Progenitor cell of endocrine pancreas (in vitro differentiated cells): ENCODE results near the gene CENPS. TPM values are rescaled to one million over a fixed set of nuclear protein-coding genes. Genes with fewer than 3 reads are reported as not detected.

Experiments used
- DNase-seq: peaks from one replicate; pipeline ENCODE4 v3.0.0; 2021; ENCODE audit warnings: low spot score; ENCODE audit not compliant: unreplicated experiment
- H3K27ac Mint-ChIP-seq: 2 replicates; pipeline ENCODE4 v1.8.0; 2021; ENCODE audit warnings: mild to moderate bottlenecking, moderate library complexity, mixed read lengths
- H3K27me3 Mint-ChIP-seq: 2 replicates; pipeline ENCODE4 v1.8.0; 2021; ENCODE audit warnings: mixed read lengths
- H3K36me3 Mint-ChIP-seq: 2 replicates; pipeline ENCODE4 v1.8.0; 2022; ENCODE audit warnings: mixed read lengths; ENCODE audit not compliant: insufficient read depth
- H3K4me1 Mint-ChIP-seq: 2 replicates; pipeline ENCODE4 v1.8.0; 2021; ENCODE audit warnings: low read depth, mixed read lengths
- H3K4me3 Mint-ChIP-seq: 2 replicates; pipeline ENCODE4 v1.8.0; 2021; ENCODE audit warnings: low read depth, mild to moderate bottlenecking, moderate library complexity, mixed read lengths
- H3K9me3 Mint-ChIP-seq: 2 replicates; pipeline ENCODE4 v1.8.0; 2021; ENCODE audit warnings: low read depth, mixed read lengths
- long read RNA-seq: library from polyadenylated mRNA; unstranded; transcript quantifications from one replicate; pipeline ENCODE4 v2.0.0, GENCODE V29; 2020
- total RNA-seq: library from RNA; stranded (reverse); gene quantifications from 2 replicates; pipeline ENCODE4 v1.2.1, GENCODE V29; 2021
- TF ChIP-seq, protein P1 (sequence below): fragments of 200-600 bp; sonication (generic); IDR thresholded peaks from one replicate; pipeline ENCODE4 v1.5.0; 2021; ENCODE audit warnings: antibody characterized with exemption, mild to moderate bottlenecking; ENCODE audit not compliant: unreplicated experiment

The CENPS gene
- 22.2 and 22.5 TPM in 2 replicates for total RNA-seq
- long read RNA-seq, transcript CENPS-204 (5 exons, 914 nt): major isoform, 13 of 13 reads
- long read RNA-seq, partial matches to known transcripts: 0 of 13 reads
- long read RNA-seq, other reads (novel, unspliced or antisense): 0 of 13 reads

GRCh38 chr1:10430216-10431069 lies at the start of gene CENPS:
Gene CENPS, plus strand, starts transcription at chr1:10430433. Its CDS starts 85 bp downstream, at chr1:10430518.
- Mint-ChIP-seq H3K9me3 (no peaks in the 10 kb centered on the region), H3K36me3 (peaks cover 2% of the 10 kb centered on the region), H3K4me1 (peaks cover 22% of the 10 kb centered on the region), H3K27me3 (no peaks in the 10 kb centered on the region), H3K4me3 (peak within 1 kb of the TSS; percentile 81), H3K27ac (peak within 1 kb of the TSS; percentile 95)
- TF ChIP-seq, protein P1, sequence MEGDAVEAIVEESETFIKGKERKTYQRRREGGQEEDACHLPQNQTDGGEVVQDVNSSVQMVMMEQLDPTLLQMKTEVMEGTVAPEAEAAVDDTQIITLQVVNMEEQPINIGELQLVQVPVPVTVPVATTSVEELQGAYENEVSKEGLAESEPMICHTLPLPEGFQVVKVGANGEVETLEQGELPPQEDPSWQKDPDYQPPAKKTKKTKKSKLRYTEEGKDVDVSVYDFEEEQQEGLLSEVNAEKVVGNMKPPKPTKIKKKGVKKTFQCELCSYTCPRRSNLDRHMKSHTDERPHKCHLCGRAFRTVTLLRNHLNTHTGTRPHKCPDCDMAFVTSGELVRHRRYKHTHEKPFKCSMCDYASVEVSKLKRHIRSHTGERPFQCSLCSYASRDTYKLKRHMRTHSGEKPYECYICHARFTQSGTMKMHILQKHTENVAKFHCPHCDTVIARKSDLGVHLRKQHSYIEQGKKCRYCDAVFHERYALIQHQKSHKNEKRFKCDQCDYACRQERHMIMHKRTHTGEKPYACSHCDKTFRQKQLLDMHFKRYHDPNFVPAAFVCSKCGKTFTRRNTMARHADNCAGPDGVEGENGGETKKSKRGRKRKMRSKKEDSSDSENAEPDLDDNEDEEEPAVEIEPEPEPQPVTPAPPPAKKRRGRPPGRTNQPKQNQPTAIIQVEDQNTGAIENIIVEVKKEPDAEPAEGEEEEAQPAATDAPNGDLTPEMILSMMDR: peak; percentile 96
- DNase-seq: peak; percentile 85

- no peaks in the 10 kb centered on the region for H3K9me3 Mint-ChIP-seq
- H3K4me3 Mint-ChIP-seq: no peak overlapping the region
- H3K27ac Mint-ChIP-seq: no peak overlapping the region
- peaks cover 29% of the 10 kb centered on the region for H3K36me3 Mint-ChIP-seq
- TF ChIP-seq, protein P1: no peak
- peaks cover 4% of the 10 kb centered on the region for H3K4me1 Mint-ChIP-seq
- no peaks in the 10 kb centered on the region for H3K27me3 Mint-ChIP-seq
- DNase-seq: no peak
Observed at GRCh38 chr1:10380594-10381275, 49.5 kb upstream of the CENPS start.

DNA sequence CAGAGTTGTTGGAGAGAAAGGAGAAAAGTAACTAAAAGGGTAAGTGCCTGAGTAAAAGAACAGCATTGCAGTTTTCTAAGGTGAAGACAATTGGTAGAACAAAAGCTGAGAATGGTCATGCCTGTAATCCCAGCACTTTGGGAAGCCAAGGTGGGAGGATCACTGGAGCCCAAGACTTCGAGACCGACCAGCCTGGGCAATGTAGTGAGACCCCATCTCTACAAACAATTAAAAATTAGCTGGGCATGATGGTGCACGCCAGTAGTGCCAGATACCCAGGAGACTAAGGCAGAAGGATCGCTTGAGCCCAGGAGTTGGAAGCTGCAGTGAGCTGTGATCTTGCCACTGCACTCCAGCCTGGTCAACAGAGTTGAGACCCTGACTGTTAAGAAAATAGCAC lies 46.6 kb upstream of the CENPS start:
- Mint-ChIP-seq H3K9me3 (no peaks in the 10 kb centered on the region), H3K36me3 (peaks cover 19% of the 10 kb centered on the region), H3K4me3 (no peak overlapping the region), H3K27me3 (no peaks in the 10 kb centered on the region), H3K4me1 (peaks cover 6% of the 10 kb centered on the region), H3K27ac (no peak overlapping the region)
- TF ChIP-seq, protein P1: no peak
- no peak for DNase-seq

- Mint-ChIP-seq H3K27ac (no peak overlapping the region), H3K36me3 (peaks cover 16% of the 10 kb centered on the region), H3K27me3 (no peaks in the 10 kb centered on the region), H3K4me3 (no peak overlapping the region), H3K9me3 (no peaks in the 10 kb centered on the region), H3K4me1 (peaks cover 6% of the 10 kb centered on the region)
- no peak for DNase-seq
- TF ChIP-seq, protein P1: no peak
Observed at GRCh38 chr1:10384219-10384618, 46.0 kb upstream of the CENPS start.
